Measurements from ENCODE around the gene SMIM20.

The SMIM20 gene

GRCh38 chr4:25949173-25949748 lies 35.2 kb downstream of the SMIM20 start:
- no peak for DNase-seq (ENCODE audit: extremely low spot score)
- CTCF ChIA-PET, result no interaction called here

GRCh38 chr4:25949994-25950393 lies 36.0 kb downstream of the SMIM20 start:
- ChIA-PET POLR2A (no interaction called here), CTCF (no interaction called here)
- DNase-seq (ENCODE audit: extremely low spot score), result no peak
- TF ChIP-seq CTCF (IDR thresholded peaks at IDR 0.05; ENCODE audit: control extremely low read depth, extremely low read depth, low read depth, missing control alignments), result no peak

More at GRCh38 chr4:25949173-25949748, 35.2 kb downstream of the SMIM20 start:
- no peak for TF ChIP-seq CTCF (IDR thresholded peaks at IDR 0.05; ENCODE audit: control extremely low read depth, extremely low read depth, low read depth, missing control alignments)
- POLR2A ChIA-PET, result no interaction called here

- ChIA-PET CTCF (interaction anchor here (1.1 kb wide), 1 partner anchor 13 kb away, joined by 3 read pairs; no protein-coding TSS in a partner anchor), POLR2A (no interaction called here)
- TF ChIP-seq CTCF (IDR thresholded peaks at IDR 0.05; ENCODE audit: control extremely low read depth, extremely low read depth, low read depth, missing control alignments), result no peak
- DNase-seq (ENCODE audit: extremely low spot score), result no peak
Measured at GRCh38 chr4:25950461-25951389, 36.7 kb downstream of the SMIM20 start.

- POLR2A ChIA-PET, result no interaction called here
- TF ChIP-seq CTCF (IDR thresholded peaks at IDR 0.05; ENCODE audit: control extremely low read depth, extremely low read depth, low read depth, missing control alignments), result no peak
- CTCF ChIA-PET, result interaction anchor here (1.1 to 1.4 kb wide), 2 partner anchors 13 to 17 kb away, joined by 3 read pairs; no protein-coding TSS in a partner anchor
- DNase-seq (ENCODE audit: extremely low spot score), result no peak
Measured at GRCh38 chr4:25951390-25951952, 37.5 kb downstream of the SMIM20 start.

DNA sequence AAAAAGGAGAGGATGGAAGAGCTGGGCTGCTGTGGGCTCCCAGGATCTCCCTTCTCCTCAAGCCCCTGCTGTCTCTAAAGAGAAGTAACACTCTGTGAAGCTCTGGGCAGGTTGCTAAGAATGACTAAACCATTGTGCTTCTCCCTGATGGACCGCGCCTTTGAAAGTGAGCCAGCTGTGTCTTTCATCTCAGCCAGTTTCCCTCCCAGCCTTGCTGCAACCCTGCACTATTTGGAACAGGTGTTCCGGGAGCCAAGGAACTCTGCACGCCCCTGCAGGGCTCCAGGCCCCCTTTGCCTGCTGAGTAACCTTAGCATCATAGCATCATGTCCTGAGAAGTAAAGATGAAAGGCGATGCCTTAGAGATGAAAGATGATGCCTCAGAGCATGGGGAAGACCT lies 39.7 kb downstream of the SMIM20 start:
- POLR2A ChIA-PET, result interaction anchor here (1.2 kb wide), 1 partner anchor 16 kb away, joined by 3 read pairs; no protein-coding TSS in a partner anchor
- no peak for TF ChIP-seq CTCF (IDR thresholded peaks at IDR 0.05; ENCODE audit: control extremely low read depth, extremely low read depth, low read depth, missing control alignments)
- CTCF ChIA-PET, result interaction anchor here (1.3 to 2.0 kb wide), 7 partner anchors 9 to 35 kb away, joined by 3 to 5 read pairs (median 4); no protein-coding TSS in a partner anchor
- DNase-seq (ENCODE audit: extremely low spot score), result no peak

DNA sequence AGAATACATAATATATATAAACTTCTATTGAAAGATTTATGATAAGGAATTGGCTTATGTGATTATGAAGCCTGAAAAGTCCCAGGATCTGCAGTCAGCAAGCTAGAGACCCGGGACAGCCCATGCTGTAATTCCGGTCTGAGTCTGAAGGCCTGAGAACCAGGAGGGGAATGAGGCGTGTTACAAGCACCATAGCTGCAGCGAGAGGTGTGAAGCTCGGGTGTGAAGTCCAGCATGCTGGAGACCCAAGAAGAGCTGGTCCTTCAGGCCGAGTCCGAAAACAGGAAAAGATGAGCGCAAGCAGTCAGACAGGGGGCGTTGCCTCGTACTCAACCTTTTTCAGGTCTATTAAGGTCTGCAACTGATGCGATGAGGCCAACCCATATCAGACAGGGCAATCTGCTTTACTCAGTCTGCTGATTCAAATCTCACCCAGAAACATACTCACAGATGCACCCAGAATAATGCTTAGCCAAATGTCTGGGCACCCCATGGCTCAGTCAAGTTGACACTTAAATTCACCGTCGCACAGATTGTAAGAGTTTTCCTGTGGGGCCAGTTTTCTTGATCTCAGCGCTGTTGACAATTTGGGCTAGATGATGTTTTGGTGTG lies 40.4 kb downstream of the SMIM20 start:
- ChIA-PET CTCF (interaction anchor here (1.3 to 2.1 kb wide), 7 partner anchors 10 to 34 kb away, joined by 3 to 10 read pairs (median 4); no protein-coding TSS in a partner anchor), POLR2A (no interaction called here)
- no peak for DNase-seq (ENCODE audit: extremely low spot score)
- no peak for TF ChIP-seq CTCF (IDR thresholded peaks at IDR 0.05; ENCODE audit: control extremely low read depth, extremely low read depth, low read depth, missing control alignments)
